WTC11 (cell line): ENCODE data around the gene CTCF.

ENCODE experiments used
- AFF4 ChIP-seq: sonication (generic); formaldehyde crosslinking; IDR thresholded peaks from 2 replicates; pipeline ENCODE4 v1.8.1; 2023; ENCODE audit warnings: mild to moderate bottlenecking, missing genetic modification reagents, borderline replicate concordance
- ATF2 ChIP-seq: sonication (generic); formaldehyde crosslinking; IDR thresholded peaks from 2 replicates; pipeline ENCODE4 v1.8.1; 2022; ENCODE audit warnings: low read depth, missing genetic modification reagents, borderline replicate concordance
- ATF6 ChIP-seq: sonication (generic); formaldehyde crosslinking; IDR thresholded peaks from 2 replicates; pipeline ENCODE4 v1.8.1; 2023; ENCODE audit warnings: mild to moderate bottlenecking, missing genetic modification reagents
- CTCF ChIP-seq: fragments of 200-600 bp; IDR thresholded peaks from 2 replicates; pipeline ENCODE4 v1.8.0; 2022; ENCODE audit warnings: antibody characterized with exemption
- GRHL2 ChIP-seq: fragments of 250-450 bp; sonication (Bioruptor Pico); IDR thresholded peaks from 2 replicates; pipeline ENCODE4 v1.8.0; 2022; ENCODE audit warnings: mild to moderate bottlenecking, moderate library complexity; ENCODE audit not compliant: insufficient replicate concordance, severe bottlenecking
- MLX ChIP-seq: sonication (generic); formaldehyde crosslinking; IDR thresholded peaks from 2 replicates; pipeline ENCODE4 v1.8.1; 2023; ENCODE audit warnings: mild to moderate bottlenecking, missing genetic modification reagents, moderate library complexity
- PREB ChIP-seq: sonication (generic); formaldehyde crosslinking; IDR thresholded peaks from 2 replicates; pipeline ENCODE4 v1.8.1; 2022; ENCODE audit warnings: mild to moderate bottlenecking, missing genetic modification reagents, moderate library complexity, borderline replicate concordance
- TP53 ChIP-seq: sonication (generic); formaldehyde crosslinking; IDR thresholded peaks from 2 replicates; pipeline ENCODE4 v1.8.1; 2023; ENCODE audit warnings: mild to moderate bottlenecking, missing genetic modification reagents
- USF1 ChIP-seq: sonication (generic); formaldehyde crosslinking; IDR thresholded peaks from 2 replicates; pipeline ENCODE4 v1.8.0; 2022; ENCODE audit warnings: mild to moderate bottlenecking, missing genetic modification reagents
- TF ChIP-seq, protein P1 (sequence below): sonication (generic); formaldehyde crosslinking; IDR thresholded peaks from 2 replicates; pipeline ENCODE4 v1.8.1; 2022; ENCODE audit warnings: low read depth, mild to moderate bottlenecking, moderate library complexity, missing genetic modification reagents, borderline replicate concordance

GRCh38 chr16:67546091-67546501, 16.2 kb upstream of the CTCF start:
- TF ChIP-seq CTCF: no peak
- TF ChIP-seq AFF4 (CRISPR knock-in tag): no peak
- TF ChIP-seq TP53 (CRISPR knock-in tag): no peak
- no peak for TF ChIP-seq USF1 (CRISPR knock-in tag)
- no peak for TF ChIP-seq ATF6
- TF ChIP-seq MLX (CRISPR knock-in tag): no peak
- no peak for TF ChIP-seq GRHL2 (CRISPR knock-in tag)
- TF ChIP-seq ATF2 (CRISPR knock-in tag): no peak
- no peak for TF ChIP-seq PREB (CRISPR knock-in tag)
- TF ChIP-seq, protein P1, sequence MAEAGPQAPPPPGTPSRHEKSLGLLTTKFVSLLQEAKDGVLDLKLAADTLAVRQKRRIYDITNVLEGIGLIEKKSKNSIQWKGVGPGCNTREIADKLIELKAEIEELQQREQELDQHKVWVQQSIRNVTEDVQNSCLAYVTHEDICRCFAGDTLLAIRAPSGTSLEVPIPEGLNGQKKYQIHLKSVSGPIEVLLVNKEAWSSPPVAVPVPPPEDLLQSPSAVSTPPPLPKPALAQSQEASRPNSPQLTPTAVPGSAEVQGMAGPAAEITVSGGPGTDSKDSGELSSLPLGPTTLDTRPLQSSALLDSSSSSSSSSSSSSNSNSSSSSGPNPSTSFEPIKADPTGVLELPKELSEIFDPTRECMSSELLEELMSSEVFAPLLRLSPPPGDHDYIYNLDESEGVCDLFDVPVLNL (CRISPR knock-in tag): no peak
